Endothelial cell of umbilical vein (primary cell): ENCODE data around the gene BMP2K. TPM values are rescaled to one million over a fixed set of nuclear protein-coding genes. Genes with fewer than 3 reads are reported as not detected.

Experiments used
- BruUV-seq: library from RNA; stranded (reverse); fragments of 400-500 nt; replicated peaks from 2 replicates; lab custom pipeline; 2021; lab: Mats Ljungman, UMichigan
- CTCF ChIA-PET: fragments of 300-600, 350-600 bp; sonication (Branson Sonifier 250); formaldehyde crosslinking; loops from one replicate; lab custom pipeline; 2021; ENCODE audit warnings: antibody characterized with exemption, inconsistent platforms; lab: Charles Lee
- POLR2A ChIA-PET: fragments of 300-600, 350-600 bp; sonication (Branson Sonifier 250); formaldehyde crosslinking; loops from one replicate; lab custom pipeline; 2021; ENCODE audit warnings: antibody characterized with exemption, inconsistent platforms; lab: Charles Lee
- DNase-seq: peaks from one replicate; pipeline ENCODE4 v3.0.0-alpha.2; 2011; ENCODE audit warnings: low read depth, low spot score
- FAIRE-seq: peaks from 2 replicates; lab custom pipeline; 2011; peaks lifted over from hg19 to GRCh38; lab: Jason Lieb, UNC
- H2AFZ ChIP-seq: 2 replicates; pipeline ENCODE4 v1.6.0; 2012; ENCODE audit warnings: low read depth, low read length, control low read depth, inconsistent platforms
- H3K27ac ChIP-seq: 2 replicates; pipeline ENCODE4 v1.5.1; 2011; ENCODE audit warnings: low read depth, mild to moderate bottlenecking, control low read depth, low read length, moderate library complexity; ENCODE audit not compliant: insufficient read depth
- H3K27me3 ChIP-seq, 2 experiments: 2 replicates each; pipeline versions ENCODE4 v1.6.0 to v1.6.1; 2011; ENCODE audit warnings: low read length in 2 of 2, mixed read lengths in 1 of 2; ENCODE audit not compliant: control insufficient read depth in 2 of 2, insufficient read depth in 2 of 2
- H3K36me3 ChIP-seq, 2 experiments: 2 replicates in 1 of 2; 3 replicates in 1 of 2; pipeline ENCODE4 v1.5.1; 2011; ENCODE audit warnings: low read length in 2 of 2, mild to moderate bottlenecking in 1 of 2, moderate library complexity in 1 of 2; ENCODE audit not compliant: control insufficient read depth in 2 of 2, insufficient read depth in 2 of 2; ENCODE audit errors: extremely low read depth in 1 of 2
- H3K4me1 ChIP-seq: 3 replicates; pipeline ENCODE4 v1.5.1; 2011; ENCODE audit warnings: mild to moderate bottlenecking, low read length; ENCODE audit not compliant: control insufficient read depth, insufficient read depth; ENCODE audit errors: extremely low read depth
- H3K4me2 ChIP-seq: 2 replicates; pipeline ENCODE4 v1.6.1; 2011; ENCODE audit warnings: low read length, control low read depth, mixed read lengths; ENCODE audit not compliant: insufficient read depth
- H3K4me3 ChIP-seq, 3 experiments: fragments of 200-600 bp in 1 of 3; sonication (generic), shearing (Covaris generic) in 1 of 3; replicated peaks in 1 of 3; 2 replicates each; pipeline ENCODE4 v1.5.1; 2011 to 2016; ENCODE audit warnings: control low read depth in 3 of 3, low read length in 3 of 3, mild to moderate bottlenecking in 2 of 3, inconsistent platforms in 1 of 3, low read depth in 1 of 3, moderate library complexity in 1 of 3; ENCODE audit not compliant: insufficient read depth in 1 of 3
- H3K79me2 ChIP-seq: 2 replicates; pipeline ENCODE4 v1.6.0; 2012; ENCODE audit warnings: low read length, inconsistent platforms; ENCODE audit not compliant: control insufficient read depth, insufficient read depth
- H3K9ac ChIP-seq: replicated peaks from 2 replicates; pipeline ENCODE3; 2011; ENCODE audit warnings: low read length, control low read depth; ENCODE audit not compliant: insufficient read depth; ENCODE audit errors: extremely low read depth
- H3K9me1 ChIP-seq: replicated peaks from 3 replicates; pipeline ENCODE4 v1.6.0; 2011; ENCODE audit warnings: mild to moderate bottlenecking, low read length; ENCODE audit not compliant: control insufficient read depth, insufficient read depth; ENCODE audit errors: extremely low read depth
- H3K9me3 ChIP-seq: replicated peaks from 2 replicates; pipeline ENCODE4 v1.5.1; 2012; ENCODE audit warnings: low read length, inconsistent platforms; ENCODE audit not compliant: control insufficient read depth, insufficient read depth
- H4K20me1 ChIP-seq: replicated peaks from 2 replicates; pipeline ENCODE3; 2011; ENCODE audit warnings: mild to moderate bottlenecking, low read length; ENCODE audit not compliant: control insufficient read depth, insufficient read depth; ENCODE audit errors: extremely low read depth
- EZH2 ChIP-seq: IDR thresholded peaks from 2 replicates; pipeline ENCODE4 v1.6.1; 2012; ENCODE audit warnings: borderline replicate concordance, low read depth, mild to moderate bottlenecking, moderate library complexity, low read length, inconsistent platforms; ENCODE audit not compliant: severe bottlenecking
- FOS ChIP-seq: IDR thresholded peaks from 2 replicates; pipeline ENCODE4 v1.6.1; 2011; ENCODE audit warnings: mild to moderate bottlenecking, low read length, moderate library complexity, borderline replicate concordance; ENCODE audit not compliant: insufficient read depth
- GATA2 ChIP-seq: IDR thresholded peaks from 2 replicates; pipeline ENCODE4 v1.7.0; 2011; ENCODE audit warnings: low read depth, mild to moderate bottlenecking, moderate library complexity, mixed read lengths, low read length; ENCODE audit not compliant: insufficient read length, insufficient read depth
- JUN ChIP-seq: IDR thresholded peaks from 2 replicates; pipeline ENCODE4 v1.6.1; 2011; ENCODE audit warnings: borderline replicate concordance, low read depth; ENCODE audit not compliant: insufficient read length, insufficient read depth
- MYC ChIP-seq: IDR thresholded peaks from one replicate; pipeline ENCODE4 v1.6.1; 2011; ENCODE audit warnings: mild to moderate bottlenecking, low read depth, low read length
- POLR2A ChIP-seq: IDR thresholded peaks from 2 replicates; pipeline ENCODE4 v1.6.1; 2012; ENCODE audit warnings: low read depth, mild to moderate bottlenecking, control low read depth, low read length
- POLR2AphosphoS5 ChIP-seq: IDR thresholded peaks from 2 replicates; pipeline ENCODE4 v1.6.1; 2012; ENCODE audit warnings: low read depth, mild to moderate bottlenecking, control low read depth, low read length, moderate library complexity; ENCODE audit not compliant: insufficient read depth
- dilution Hi-C: fragments of 300-500 bp; cut with MboI; formaldehyde crosslinking; loops from one replicate; pipeline ENCODE4 v1.15.0; 2019; ENCODE audit warnings: low sequenced_read_pairs; ENCODE audit not compliant: extremely low pct_ligation_motif_present
- intact Hi-C: fragments of 100-400 bp; cut with micrococcal nuclease; formaldehyde crosslinking; loops from one replicate; pipeline ENCODE4 v1.10.0; 2022
- polyA plus RNA-seq, 4 experiments: library from polyadenylated mRNA; depleted of rRNA in 3 of 4; stranded (reverse) in 3 of 4; unstranded in 1 of 4; fragments of >200 nt; gene quantifications; 2 replicates each; pipeline versions ENCODE4 v1.2.1 to v1.2.3, GENCODE V29; 2011 to 2012; ENCODE audit warnings: missing spikeins in 1 of 4
- total RNA-seq: library from RNA; stranded (reverse); gene quantifications from 2 replicates; pipeline ENCODE4 v1.2.3, GENCODE V29; 2021
- TF ChIP-seq, protein P1 (sequence below), 2 donors: IDR thresholded peaks; 1 replicate in 1 of 2; 2 replicates in 1 of 2; pipeline ENCODE4 v1.5.1; 2011; ENCODE audit warnings: low read length in 2 of 2, mild to moderate bottlenecking in 2 of 2, moderate library complexity in 2 of 2, control low read depth in 1 of 2, inconsistent platforms in 1 of 2, low read depth in 1 of 2; ENCODE audit not compliant: insufficient read depth in 1 of 2; ENCODE audit errors: extremely low read depth in 1 of 2
- TF ChIP-seq, protein P2 (sequence below): IDR thresholded peaks from 2 replicates; pipeline ENCODE4 v1.6.1; 2011; ENCODE audit not compliant: insufficient read depth, insufficient read length

BMP2K gene
- total and polyA plus RNA-seq, 2 donors (not counting 3 experiments of a cell fraction or from before 2014, with no cell fraction given): 16.1 to 37.9 TPM

DNA sequence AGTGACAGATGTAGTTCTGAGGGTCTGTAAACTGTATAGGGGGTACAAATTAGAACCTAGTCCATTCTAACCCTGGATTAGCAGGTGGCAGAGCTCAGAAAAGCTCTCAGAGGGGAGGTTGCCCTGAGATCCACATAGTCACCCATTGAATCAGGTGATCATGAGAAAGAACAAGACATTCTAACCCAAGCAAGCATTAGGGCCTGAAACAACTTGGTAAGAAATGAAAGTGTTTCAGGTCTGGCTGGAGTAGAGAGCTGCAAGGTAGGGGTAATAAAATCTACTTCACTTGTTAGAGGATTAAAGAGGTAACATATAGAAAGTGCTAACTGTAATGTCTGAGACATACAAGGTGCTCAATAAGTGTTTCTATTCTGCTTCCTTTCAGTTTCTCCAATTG, 8.8 kb upstream of the BMP2K start:
- TF ChIP-seq JUN (no peak), GATA2 (no peak), POLR2AphosphoS5 (no peak), EZH2 (no peak), FOS (no peak), POLR2A (no peak), MYC (no peak)
- TF ChIP-seq, protein P1, sequence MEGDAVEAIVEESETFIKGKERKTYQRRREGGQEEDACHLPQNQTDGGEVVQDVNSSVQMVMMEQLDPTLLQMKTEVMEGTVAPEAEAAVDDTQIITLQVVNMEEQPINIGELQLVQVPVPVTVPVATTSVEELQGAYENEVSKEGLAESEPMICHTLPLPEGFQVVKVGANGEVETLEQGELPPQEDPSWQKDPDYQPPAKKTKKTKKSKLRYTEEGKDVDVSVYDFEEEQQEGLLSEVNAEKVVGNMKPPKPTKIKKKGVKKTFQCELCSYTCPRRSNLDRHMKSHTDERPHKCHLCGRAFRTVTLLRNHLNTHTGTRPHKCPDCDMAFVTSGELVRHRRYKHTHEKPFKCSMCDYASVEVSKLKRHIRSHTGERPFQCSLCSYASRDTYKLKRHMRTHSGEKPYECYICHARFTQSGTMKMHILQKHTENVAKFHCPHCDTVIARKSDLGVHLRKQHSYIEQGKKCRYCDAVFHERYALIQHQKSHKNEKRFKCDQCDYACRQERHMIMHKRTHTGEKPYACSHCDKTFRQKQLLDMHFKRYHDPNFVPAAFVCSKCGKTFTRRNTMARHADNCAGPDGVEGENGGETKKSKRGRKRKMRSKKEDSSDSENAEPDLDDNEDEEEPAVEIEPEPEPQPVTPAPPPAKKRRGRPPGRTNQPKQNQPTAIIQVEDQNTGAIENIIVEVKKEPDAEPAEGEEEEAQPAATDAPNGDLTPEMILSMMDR (IDR thresholded peaks at IDR 0.05; ENCODE audit: extremely low read depth in 1 of 2, insufficient read depth in 1 of 2, low read depth in 1 of 2, low read length in 2 of 2): no peak
- TF ChIP-seq, protein P2, sequence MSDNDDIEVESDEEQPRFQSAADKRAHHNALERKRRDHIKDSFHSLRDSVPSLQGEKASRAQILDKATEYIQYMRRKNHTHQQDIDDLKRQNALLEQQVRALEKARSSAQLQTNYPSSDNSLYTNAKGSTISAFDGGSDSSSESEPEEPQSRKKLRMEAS: no peak
- FAIRE-seq: no peak
- Histone ChIP-seq H2AFZ (peak overlapping the region; percentile 18), H3K4me2 (no peak overlapping the region), H3K36me3 (no peaks in the 10 kb centered on the region), H3K9ac (no peak overlapping the region), H3K27me3 (no peaks in the 10 kb centered on the region), H3K9me1 (no peaks in the 10 kb centered on the region), H3K9me3 (no peaks in the 10 kb centered on the region), H3K27ac (no peak overlapping the region), H3K4me1 (peaks cover 22% of the 10 kb centered on the region), H4K20me1 (no peaks in the 10 kb centered on the region), H3K4me3 (no peak overlapping the region), H3K79me2 (no peaks in the 10 kb centered on the region)
- no TSS peak for BruUV-seq
- intact Hi-C loops (no loop called here), dilution Hi-C loops (no loop called here)
- POLR2A ChIA-PET: no interaction called here
- no peak for DNase-seq
- CTCF ChIA-PET: no interaction called here
